Ureter (tissue), 1 donor: ENCODE measurements around the gene HNRNPC. TPM values are rescaled to one million over a fixed set of nuclear protein-coding genes. Genes with fewer than 3 reads are reported as not detected.
A peak's percentile ranks its signal among the peaks of the same experiment; 100 is the strongest.
"Not testable (repeated sequence)": the region's sequence is repeated elsewhere in the genome, so short reads cannot be mapped to it uniquely, and the experiment has no call there.

ENCODE experiments used
- DNase-seq: peaks from one replicate; pipeline ENCODE4 v3.0.0-alpha.2; 2020; ENCODE audit warnings: low spot score
- total RNA-seq: library from RNA; stranded (reverse); gene quantifications from one replicate; pipeline ENCODE4 v1.2.4, GENCODE V29; 2023
- donor health status: DM: yes; HTN: yes; CAD: no.

The HNRNPC gene
- 591 TPM for total RNA-seq

DNA sequence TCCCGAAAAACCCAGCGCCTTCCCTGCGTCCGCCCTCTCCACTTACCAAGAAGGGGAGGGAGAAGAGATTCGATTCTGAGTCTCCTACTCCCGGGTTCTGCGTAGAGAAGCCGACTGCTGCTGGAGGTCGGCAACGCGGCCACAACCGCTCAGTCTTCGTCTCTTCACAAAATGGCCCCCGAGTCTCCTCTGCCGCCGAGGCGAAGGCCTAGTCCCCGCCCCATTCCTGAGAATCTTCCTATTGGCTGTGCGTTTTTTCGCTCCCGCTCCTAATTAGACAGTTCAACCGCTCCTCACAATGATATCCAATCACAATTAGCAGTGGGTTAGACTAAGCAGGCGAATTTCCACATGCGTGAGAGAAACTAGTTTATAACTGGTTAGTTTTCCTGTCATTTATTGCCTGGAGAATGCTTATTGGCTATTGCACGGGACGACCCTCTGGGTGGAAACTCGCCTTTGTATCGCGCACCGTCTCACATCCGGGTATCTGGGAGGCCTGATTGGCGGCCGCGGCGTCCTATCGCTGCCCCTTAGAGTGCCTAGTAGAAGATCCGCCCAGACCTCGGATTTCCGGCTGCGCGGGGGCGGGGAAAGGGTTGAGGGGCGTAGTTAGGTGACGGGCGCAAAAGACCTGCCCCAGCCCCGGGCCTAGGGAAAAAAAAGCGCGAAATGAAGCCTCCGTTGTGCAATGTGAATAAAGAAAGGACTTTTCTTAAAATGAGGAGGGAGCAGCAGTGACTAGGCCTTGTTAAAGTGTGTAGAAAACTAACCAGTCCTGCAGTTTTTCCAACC lies at the start of gene HNRNPC:
Gene HNRNPC (minus strand): TSS at position 191 of the 795 bp plus-strand sequence. CDS start 35,249 bp downstream, outside the sequence.
- peak; percentile 100 for DNase-seq

DNA sequence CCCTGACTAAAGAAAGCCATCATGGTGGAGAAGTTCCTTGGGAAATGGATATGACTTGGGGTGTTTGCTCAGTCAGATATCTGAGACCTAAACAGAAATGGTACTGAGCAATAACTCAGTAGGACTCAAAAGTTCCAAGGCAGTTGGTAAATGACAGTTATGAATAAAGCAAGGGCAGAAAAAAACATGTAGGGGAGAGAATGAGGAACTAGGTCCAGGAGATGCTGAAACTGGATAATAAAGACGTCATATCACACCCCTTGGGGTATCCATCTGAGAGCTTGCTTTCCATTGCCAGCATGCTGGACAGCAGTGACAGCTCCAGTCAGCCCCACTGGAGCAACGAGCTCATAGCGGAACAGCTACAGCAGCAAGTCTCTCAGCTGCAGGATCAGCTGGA lies 48.2 kb upstream of the HNRNPC start:
- DNase-seq, result no peak

DNA sequence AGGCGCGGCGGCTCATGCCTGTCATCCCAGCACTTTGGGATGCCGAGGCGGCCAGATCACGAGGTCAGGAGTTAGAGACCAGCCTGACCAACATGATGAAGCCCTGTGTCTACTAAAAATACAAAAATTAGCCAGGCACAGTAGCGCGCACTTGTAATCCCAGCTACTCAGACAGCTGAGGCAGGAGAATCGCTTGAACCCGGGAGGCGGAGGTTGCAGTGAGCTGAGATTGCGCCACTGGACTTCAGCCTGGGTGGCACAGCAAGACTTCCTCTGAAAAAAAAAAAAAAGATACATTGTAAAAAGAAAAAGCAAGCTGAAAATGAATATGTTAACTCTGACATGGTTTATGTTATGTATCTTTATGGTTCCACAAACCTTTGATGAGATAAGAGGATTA lies 44.3 kb upstream of the HNRNPC start:
- DNase-seq, result no peak

DNA sequence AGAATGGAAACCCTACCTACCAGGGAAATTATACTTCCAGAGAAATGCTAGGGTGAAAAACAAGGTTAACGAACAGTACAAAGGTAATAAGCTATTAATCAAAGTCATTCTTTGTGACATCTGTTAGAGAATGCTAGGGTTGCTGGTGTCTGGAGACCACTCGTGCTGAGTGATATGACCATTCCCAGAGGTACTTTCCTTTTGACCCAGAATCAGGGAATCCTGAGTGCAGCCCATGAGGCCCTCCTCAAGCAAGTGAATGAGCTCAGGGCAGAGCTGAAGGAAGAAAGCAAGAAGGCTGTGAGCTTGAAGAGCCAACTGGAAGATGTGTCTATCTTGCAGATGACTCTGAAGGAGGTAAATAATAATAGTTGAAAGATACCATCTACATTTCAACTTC lies 42.4 kb upstream of the HNRNPC start:
- DNase-seq, result no peak

DNA sequence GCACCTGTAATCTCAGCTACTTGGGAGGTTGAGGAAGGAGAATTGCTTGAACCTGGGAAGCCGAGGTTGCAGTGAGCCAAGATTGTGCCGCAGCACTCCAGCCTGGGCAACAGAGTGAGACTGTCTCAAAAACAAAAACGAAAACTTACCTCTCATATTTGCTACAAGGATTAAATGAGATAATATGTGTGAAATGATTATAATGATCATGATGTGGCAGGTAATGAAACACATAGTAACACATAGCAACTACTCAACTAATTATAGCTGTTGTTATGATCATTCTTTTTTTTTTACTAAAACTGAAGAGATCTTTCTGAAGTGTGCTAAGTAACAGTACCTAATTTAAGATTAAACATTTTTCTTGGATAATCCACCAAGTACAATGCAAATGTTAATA lies 40.7 kb upstream of the HNRNPC start:
- no peak for DNase-seq

DNA sequence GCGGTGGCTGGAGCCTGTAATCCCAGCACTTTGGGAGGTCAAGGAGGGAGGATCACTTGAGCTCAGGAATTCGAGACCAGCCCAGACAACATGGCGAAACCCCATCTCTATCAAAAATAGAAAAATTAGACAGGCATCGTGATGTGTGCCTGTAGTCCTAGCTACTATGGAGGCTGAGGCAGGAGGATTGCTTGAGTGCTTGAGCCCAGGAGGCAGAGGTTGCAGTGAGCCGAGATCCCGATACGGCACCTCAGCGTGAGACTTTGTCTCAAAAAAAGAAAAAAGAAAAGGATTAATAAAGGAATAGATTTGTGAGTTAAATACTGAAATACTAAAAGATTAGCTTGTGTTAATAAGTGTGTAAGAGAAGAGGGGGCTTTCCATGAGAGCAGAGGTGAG lies 40.0 kb upstream of the HNRNPC start:
- DNase-seq, result no peak

DNA sequence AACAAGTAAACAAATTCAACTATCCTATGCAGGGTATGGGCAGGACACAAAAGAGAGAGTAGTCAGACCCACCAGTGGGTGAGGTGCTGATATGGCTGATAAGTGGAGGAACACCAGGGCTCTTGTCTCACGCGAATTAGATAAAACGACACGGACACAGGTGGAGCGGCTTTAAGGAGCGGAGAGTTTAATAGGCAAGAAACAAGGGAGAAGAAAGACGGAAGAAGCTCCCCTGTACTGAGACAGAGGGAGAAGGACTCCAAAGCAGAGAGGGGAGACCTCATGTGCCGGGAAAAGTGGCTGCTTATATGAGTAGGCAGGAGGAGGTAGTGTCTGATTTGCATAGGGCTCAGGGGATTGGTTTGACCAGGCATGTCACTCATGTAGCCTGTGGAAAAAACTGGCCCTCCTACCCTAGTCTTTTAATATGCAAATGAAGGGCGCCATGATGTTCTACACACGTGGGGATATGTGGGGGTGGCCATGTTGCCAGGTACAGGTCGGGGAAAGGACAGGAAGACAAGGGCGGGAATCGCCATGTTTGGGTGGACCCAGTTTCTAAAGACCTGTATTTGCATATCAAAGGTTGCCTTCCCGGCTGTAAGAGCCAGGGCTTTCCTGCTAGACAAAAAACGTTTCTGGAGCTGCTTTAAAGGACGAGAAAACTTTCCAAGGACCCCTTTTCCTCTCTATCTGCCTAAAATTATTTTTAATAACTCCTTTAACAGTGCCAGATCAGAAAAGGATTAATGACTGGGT lies 39.4 kb upstream of the HNRNPC start:
- DNase-seq, result peak; percentile 89

DNA sequence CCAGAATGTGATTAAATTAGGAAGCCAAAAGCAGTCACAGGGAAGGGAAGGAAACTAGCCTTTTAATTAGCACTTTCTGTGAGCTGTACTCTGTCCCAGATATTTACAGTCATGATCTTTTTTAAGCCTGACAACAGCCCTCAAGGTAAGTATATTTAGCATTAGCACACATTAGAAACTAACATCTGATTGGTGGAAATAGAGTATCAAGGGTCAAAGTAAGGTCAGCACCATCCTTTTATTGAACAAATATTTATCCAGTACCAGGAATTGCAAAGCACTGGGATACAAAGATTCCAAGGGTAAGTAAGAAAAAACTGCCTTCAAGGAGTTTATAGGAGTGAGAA lies 38.9 kb upstream of the HNRNPC start:
- DNase-seq, result no peak

DNA sequence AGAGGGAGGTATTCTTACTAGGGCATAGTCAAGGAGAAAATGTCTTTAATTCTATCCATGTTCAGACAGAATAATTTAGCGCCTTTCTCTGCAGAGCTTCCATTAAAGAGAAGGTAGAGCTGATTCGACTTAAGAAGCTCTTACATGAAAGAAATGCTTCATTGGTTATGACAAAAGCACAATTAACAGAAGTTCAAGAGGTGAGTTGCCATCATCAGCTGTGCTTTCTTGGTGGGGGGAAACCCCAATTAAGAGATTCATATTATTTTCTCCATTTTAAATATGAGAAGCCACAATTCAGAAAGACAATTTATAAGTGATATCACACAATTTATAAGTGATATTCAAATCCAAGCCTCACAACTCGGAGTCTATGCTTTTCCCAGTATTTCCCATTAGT lies 38.4 kb upstream of the HNRNPC start:
- no peak for DNase-seq

DNA sequence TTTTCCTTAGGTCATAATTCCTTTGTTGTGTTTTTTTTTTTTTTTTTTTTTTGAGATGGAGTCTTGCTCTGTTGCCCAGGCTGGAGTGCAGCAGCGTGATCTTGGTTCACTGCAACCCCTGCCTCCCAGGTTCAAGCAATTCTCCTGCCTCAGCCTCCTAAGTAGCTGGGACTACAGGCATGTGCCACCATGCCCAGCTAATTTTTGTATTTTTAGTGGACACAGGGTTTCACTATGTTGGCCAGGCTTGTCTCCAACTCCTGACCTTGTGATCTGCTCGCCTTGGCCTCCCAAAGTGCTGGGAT lies 33.5 kb upstream of the HNRNPC start:
- DNase-seq, result not testable (repeated sequence)

DNA sequence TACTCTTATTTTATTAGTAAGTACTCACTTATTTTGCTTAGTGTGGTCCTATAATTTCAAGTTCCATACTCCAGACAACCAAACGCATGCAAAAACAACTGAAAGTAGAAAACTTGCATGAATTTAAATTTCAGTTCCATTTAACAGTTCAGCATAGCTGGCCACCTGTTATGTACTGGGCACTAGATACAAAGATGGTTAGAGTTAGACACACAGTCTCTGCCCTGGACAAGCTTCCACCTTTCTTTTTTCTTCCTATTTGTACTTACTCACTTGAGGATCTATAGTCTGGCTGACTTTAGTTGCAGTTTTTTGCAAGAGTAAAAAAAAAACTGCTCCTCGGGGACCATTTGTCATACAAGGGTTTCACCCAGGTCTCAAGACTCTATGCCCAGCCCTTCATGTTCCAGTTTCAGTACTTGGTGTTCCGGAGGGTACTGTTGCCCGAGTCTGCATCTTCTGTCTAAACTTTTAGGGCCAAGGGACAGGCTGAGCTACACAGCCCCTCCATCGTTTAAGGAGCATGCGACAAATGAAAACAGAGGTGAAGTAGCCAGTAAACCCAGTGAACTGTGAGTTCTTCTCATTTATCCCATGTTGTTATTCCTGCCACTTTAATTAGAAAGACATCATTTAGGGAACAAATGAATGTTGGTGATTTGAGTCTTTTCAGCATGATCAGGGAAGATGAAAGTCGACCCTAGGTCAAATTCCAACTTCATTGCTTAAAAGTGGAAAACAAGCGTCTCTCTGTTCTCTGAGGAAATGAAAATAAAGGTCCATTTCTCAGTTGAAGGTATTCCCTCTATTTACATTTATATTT lies 33.0 kb upstream of the HNRNPC start:
- DNase-seq, result no peak

DNA sequence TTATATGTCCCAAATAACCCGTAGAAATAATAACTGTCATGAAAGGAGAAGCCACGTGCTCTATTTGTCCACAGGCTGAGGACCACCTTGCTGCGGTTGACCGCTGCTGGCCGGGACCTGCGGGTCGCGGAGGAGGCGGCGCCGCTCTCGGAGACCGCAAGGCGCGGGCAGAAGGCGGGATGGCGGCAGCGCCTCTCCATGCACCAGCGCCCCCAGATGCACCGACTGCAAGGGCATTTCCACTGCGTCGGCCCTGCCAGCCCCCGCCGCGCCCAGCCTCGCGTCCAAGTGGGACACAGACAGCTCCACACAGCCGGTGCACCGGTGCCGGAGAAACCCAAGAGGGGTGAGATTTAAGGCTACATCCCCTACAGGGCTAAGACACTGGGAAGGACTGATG lies 31.6 kb upstream of the HNRNPC start:
- DNase-seq, result no peak

DNA sequence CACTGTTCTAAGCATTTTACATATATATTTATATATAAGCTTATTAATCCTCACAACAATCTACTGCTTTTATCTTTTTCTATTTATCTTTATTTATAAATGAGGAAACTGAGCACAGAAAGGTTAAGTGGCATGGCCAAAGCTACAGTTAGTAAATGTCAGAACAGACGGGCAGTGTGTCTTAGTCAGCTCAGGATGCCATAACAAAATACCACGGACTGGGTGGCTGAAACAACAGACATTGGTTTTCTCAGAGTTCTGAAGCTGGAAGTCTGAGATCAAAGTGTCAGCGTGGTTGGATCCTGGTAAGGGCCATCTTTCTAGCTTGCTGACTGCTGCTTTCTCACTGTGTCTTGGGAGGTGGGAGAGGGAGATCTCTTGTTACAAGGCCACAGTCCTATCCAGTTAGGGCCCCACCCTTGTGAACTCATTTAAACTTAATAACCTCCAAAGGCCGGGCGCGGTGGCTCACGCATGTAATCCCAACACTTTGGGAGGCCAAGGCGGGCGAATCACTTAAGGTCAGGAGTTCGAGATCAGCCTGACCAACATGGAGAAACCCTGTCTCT lies 30.4 kb upstream of the HNRNPC start:
- DNase-seq, result no peak

DNA sequence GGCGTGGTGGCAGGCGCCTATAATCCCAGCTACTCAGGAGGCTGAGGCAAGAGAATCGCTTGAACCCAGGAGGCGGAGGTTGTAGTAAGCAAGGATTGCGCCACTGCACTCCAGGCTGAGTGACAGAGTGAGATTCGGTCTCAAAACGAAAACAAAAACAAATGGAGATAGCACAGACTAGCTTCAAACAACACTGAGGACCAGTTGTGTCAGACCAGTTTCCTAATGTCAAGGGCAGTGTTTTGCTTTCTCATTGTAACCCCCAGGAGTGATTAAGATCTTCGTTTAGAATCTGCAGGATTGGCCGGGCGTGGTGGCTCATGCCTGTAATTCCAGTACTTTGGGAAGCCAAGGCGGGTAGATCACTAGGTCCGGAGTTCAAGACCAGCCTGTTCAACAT lies 29.1 kb upstream of the HNRNPC start:
- no peak for DNase-seq

DNA sequence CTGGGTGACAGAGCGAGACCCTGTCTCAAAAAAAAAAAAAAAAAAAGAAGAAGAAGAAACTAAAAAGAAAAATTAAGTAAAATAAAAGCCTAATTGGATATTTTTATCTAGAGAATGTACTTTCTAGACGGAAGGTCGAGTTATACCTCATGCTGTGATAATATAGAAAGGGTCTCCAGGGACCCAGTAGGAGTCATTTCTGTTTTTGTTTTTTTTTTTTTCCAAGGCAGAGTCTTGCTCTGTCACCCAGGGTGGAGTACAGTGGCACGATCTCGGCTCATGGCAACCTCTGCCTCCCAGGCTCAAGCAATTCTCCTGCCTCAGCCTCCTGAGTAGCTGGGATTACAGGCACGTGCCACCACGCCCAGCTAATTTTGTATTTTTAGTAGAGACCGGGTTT lies 24.8 kb upstream of the HNRNPC start:
- DNase-seq, result not testable (repeated sequence)

DNA sequence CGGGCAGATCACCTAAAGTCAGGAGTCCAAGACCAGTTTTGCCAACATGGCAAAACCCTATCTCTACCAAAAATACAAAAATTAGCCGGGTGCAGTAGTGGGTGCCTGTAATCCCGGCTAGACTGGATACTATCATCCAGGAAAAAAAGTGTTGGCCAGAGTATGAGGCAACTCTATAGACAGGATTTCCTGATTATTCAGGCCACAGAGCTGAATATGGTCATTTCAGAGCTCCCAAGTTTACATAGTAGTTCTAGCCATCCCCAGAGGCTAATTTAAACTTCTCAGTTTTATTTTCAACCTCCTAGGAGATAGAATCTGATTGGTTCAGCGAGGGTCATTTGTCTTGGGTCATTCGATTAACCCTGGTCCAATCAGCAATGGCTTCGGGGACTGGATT lies 17.9 kb upstream of the HNRNPC start:
- no peak for DNase-seq

DNA sequence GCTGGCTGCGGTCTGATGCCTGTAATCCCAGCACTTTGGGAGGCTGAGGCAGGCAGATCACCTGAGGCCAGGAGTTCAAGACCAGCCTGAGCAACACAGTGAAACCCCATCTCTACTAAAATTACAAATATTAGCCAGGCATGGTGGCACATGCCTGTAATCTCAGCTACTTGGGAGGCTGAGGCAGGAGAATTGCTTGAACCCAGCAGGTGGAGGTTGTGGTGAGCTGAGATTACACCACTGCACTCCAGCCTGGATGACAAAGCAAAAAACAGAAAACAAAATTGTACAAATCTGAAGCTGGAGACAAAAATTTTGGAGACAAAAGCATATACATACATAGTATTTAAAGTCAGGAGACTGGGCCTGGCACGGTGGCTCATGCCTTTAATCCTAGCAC lies 17.3 kb upstream of the HNRNPC start:
- DNase-seq, result not testable (repeated sequence)

DNA sequence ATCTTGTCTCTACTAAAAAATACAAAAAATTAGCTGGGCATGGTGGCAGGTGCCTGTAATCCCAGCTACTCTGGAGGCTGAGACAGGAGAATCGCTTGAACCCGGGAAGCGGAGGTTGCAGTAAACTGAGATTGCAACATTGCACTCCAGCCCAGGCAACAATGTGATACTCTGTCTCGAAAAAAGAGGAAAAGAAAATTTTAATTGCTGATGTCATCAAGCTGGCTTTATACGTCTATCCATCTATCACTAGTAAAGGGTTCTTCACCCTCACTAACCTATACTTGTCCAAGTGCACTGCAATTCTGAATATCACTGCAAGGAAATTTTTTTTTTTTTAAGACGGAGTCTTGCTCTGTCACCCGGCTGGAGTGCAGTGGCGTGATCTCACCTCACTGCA lies 12.7 kb upstream of the HNRNPC start:
- not testable (repeated sequence) for DNase-seq

DNA sequence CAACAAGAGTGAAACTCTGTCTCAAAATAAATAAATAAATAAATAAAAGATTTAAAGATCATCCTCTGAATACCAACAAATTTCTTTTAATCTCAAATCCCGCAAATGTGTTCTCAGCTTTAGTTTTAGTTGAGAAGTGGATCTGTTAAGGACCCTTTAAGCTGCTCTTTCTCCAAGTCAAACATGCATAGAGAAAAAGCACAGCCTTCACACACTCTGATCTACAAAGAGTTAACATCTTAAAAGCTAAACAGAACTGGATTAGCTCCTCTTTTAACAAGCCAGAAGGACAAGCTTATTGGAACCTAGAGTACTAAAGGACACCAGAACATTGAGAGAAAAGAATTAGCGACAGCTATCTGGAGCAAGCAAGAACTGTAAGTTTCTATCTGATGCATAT lies 10.5 kb upstream of the HNRNPC start, which contains the start of gene RPGRIP1:
Gene RPGRIP1 (plus strand): TSS at position 301 of the 400 bp plus-strand sequence. CDS start 7,894 bp downstream, outside the sequence.
- DNase-seq, result no peak

DNA sequence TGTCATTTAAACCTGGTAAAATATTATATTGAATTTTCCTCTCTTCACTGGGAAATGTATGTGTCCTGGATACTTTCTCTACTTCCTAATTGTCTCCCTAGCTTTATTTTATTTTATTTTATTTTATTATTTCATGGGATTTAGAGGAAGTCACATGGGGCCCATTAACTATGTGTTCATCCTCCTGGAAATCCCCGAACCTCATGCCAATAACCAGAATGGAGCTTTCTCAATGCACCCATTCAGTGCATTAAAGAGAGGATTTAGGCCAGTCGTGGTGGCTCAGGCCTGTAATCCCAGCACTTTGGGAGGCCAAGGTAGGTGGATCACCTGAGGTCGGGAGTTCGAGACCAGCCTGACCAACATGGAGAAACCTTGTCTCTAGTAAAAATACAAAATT lies 9.4 kb upstream of the HNRNPC start:
- DNase-seq, result no peak

DNA sequence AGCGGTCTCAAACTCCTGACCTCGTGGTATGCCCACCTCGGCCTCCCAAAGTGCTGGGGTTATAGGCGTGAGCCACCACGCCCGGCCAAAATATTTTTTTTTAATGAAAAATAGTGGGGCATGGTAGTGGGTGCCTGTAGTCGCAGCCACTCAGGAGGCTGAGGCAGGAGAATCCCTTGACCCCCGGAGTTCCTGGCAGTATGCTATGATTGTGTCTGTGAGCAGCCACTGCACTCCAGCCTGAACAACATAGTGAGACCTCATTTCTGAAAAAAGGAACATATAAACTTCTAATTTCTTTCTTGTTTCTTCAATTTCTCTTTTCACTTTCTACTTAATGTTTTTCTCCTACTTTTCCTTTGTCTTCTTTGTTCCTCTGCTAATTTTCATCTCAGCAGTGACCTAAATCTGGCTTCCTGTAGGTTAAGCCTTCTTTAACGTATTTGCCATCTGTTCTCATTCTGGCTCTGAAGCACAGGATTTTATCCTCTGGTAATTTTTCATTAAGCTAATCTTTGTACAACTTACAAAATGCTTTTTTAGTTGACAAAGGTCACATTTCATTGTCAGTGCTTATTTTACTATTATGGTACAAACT lies 6.1 kb upstream of the HNRNPC start:
- DNase-seq, result no peak

DNA sequence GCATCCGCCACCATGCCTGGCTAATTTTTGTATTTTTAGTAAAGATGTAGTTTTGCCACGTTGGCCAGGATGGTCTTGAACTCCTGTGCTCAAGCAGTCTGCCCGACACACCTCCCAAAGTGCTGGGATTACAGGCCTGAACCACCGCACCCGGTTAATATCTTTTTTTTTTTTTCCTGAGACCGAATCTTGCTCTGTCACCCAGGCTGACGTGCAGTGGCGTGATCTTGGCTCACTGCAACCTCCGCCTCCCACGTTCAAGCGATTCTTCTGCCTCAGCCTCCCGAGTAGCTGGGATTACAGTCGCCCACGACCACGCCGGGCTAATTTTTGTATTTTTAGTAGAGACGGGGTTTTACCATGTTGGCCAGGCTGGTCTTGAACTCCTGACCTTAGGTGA lies 3.4 kb upstream of the HNRNPC start:
- DNase-seq, result not testable (repeated sequence)
